Measurements from ENCODE around the gene OVCA2.

Gene OVCA2

GRCh38 chr17:2055292-2056205 is 13.7 kb downstream of the OVCA2 start:
- DNase-seq, result peak; percentile 65

GRCh38 chr17:2056206-2057174 is 14.7 kb downstream of the OVCA2 start:
- DNase-seq, result peak; percentile 71

- no peak for DNase-seq
Measured at GRCh38 chr17:2057175-2057759, 15.4 kb downstream of the OVCA2 start.

GRCh38 chr17:2057760-2058585 is 16.2 kb downstream of the OVCA2 start:
- DNase-seq, result no peak

GRCh38 chr17:2058586-2059546 is 17.0 kb downstream of the OVCA2 start:
- DNase-seq, result peak; percentile 74

GRCh38 chr17:2059547-2060384 is 17.9 kb downstream of the OVCA2 start:
- no peak for DNase-seq

GRCh38 chr17:2060385-2060658 is 18.5 kb downstream of the OVCA2 start:
- DNase-seq, result no peak

GRCh38 chr17:2060681-2061440 is 19.0 kb downstream of the OVCA2 start:
- no peak for DNase-seq

GRCh38 chr17:2061441-2061958 is 19.7 kb downstream of the OVCA2 start:
- DNase-seq, result no peak

GRCh38 chr17:2062571-2063183 is 20.9 kb downstream of the OVCA2 start:
- DNase-seq, result no peak

GRCh38 chr17:2063261-2064146 is 21.7 kb downstream of the OVCA2 start:
- no peak for DNase-seq

- DNase-seq, result no peak
Measured at GRCh38 chr17:2064147-2064489, 22.3 kb downstream of the OVCA2 start.

GRCh38 chr17:2064520-2064971 is 22.7 kb downstream of the OVCA2 start:
- no peak for DNase-seq

GRCh38 chr17:2064980-2065785 is 23.4 kb downstream of the OVCA2 start:
- DNase-seq, result peak; percentile 56

GRCh38 chr17:2065949-2066400 is 24.2 kb downstream of the OVCA2 start:
- no peak for DNase-seq

GRCh38 chr17:2067048-2067561 is 25.3 kb downstream of the OVCA2 start:
- DNase-seq, result no peak
